Measurements from ENCODE around the gene CLEC16A.

The CLEC16A gene

DNA sequence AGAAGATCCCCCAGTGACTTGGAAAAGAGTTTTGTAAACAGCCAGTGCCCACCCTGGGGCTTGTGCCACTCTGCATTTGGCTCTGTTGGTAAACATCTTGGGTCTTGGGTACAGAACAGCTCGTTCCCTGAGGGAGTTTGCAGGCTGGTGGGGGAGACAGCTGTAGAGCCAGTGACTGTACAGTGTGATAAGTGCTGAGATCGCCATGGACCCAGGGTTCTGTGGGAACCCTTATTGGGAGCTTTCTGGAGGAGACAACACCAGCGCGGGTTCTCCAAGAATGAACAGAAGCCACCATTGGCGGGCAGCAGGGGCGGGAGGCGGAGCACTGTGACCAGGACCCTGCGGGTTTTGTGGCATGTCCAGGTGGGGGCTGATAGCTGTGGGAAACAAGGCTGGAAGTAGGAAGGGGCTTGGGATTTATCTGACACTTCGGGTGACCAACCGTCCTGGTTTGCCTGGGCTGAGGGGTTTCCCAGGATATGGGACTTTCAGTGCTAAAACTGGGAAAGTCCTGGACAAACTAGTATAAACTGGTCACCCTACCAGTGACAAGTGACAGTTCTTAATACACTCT lies 2.9 kb downstream of the CLEC16A start:
- TF ChIP-seq, protein P1, sequence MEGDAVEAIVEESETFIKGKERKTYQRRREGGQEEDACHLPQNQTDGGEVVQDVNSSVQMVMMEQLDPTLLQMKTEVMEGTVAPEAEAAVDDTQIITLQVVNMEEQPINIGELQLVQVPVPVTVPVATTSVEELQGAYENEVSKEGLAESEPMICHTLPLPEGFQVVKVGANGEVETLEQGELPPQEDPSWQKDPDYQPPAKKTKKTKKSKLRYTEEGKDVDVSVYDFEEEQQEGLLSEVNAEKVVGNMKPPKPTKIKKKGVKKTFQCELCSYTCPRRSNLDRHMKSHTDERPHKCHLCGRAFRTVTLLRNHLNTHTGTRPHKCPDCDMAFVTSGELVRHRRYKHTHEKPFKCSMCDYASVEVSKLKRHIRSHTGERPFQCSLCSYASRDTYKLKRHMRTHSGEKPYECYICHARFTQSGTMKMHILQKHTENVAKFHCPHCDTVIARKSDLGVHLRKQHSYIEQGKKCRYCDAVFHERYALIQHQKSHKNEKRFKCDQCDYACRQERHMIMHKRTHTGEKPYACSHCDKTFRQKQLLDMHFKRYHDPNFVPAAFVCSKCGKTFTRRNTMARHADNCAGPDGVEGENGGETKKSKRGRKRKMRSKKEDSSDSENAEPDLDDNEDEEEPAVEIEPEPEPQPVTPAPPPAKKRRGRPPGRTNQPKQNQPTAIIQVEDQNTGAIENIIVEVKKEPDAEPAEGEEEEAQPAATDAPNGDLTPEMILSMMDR (IDR thresholded peaks at IDR 0.05; ENCODE audit: low read depth, low read length): no peak
- no peak overlapping the region for H3K4me3 ChIP-seq (ENCODE audit: low read depth, low read length)
- in situ Hi-C loops (cut with HindIII; ENCODE audit: low sequenced_read_pairs): no loop called here
- no peak for DNase-seq (ENCODE audit: low read depth, low spot score)

DNA sequence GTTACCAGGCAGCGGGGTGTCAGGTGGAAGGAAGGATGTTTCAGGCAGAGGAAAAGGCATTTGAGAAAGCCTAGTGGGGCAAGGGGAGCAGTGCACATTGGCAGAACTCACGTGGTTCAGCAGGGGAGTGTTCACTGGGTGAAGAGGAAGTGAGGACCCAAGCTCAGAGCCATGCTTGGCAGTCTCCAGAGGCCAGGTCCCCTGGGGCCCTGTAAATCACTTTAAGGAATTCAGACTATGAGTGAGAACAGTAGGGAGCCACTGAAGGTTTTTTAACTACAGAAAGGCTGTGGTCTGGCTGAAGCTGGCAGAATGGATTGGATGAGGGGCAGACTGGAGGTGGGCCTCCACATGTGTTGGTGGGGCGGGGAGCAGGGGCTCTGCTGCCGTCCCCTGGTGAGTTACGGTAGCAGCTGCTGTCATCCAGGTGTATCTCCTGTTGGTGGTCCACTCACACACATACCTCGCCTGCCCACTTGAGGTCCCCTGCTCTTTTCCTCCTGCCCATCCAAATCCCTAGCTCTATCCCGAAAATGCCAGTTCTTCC lies 5.1 kb downstream of the CLEC16A start:
- TF ChIP-seq, protein P1 (IDR thresholded peaks at IDR 0.05; ENCODE audit: low read depth, low read length): no peak
- H3K4me3 ChIP-seq (ENCODE audit: low read depth, low read length): no peak overlapping the region
- DNase-seq (ENCODE audit: low read depth, low spot score): peak; percentile 68
- in situ Hi-C loops (cut with HindIII; ENCODE audit: low sequenced_read_pairs): no loop called here

DNA sequence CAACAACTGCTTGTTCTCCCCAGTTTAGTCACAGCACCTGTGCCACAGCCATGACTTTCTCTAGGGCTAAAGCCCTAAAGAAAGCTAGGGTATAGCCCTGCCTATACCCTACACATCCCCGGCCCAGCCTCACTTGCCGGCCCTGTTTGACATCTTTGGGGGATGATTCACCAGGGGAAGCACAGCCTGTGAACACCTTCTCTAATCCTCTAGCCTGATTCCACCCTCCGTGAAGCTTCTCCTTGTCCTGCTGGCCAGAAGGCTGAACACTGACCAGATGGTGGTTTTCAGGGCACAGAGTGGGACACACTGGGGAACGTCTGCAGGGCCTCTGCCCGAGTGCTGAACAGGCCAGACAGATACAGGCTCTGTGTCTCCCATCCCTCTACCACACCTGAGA lies 6.0 kb downstream of the CLEC16A start:
- no peak for DNase-seq (ENCODE audit: low read depth, low spot score)
- H3K4me3 ChIP-seq (ENCODE audit: low read depth, low read length): no peak overlapping the region
- TF ChIP-seq, protein P1 (IDR thresholded peaks at IDR 0.05; ENCODE audit: low read depth, low read length): no peak
- in situ Hi-C loops (cut with HindIII; ENCODE audit: low sequenced_read_pairs): no loop called here

DNA sequence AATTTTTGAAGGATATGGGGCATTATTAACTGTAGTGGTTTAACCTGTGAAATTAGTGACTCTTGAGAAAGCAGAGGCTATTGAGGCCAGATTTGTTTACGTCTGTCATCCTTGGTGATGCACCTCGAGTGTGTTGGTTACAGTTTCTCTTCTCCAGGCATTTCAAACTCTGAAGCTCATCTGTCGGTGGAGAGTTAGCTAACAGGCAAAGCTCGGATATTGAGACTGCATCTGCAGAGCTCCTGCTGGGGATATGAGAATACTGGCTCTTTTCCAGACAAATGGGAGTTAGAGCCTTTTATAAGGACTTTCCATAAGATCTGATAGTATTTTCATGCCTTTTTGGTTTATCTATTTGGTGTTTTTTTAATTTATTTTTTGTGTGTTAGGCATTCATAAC lies 6.7 kb downstream of the CLEC16A start:
- TF ChIP-seq, protein P1 (IDR thresholded peaks at IDR 0.05; ENCODE audit: low read depth, low read length): no peak
- in situ Hi-C loops (cut with HindIII; ENCODE audit: low sequenced_read_pairs): no loop called here
- DNase-seq (ENCODE audit: low read depth, low spot score): peak; percentile 64

DNA sequence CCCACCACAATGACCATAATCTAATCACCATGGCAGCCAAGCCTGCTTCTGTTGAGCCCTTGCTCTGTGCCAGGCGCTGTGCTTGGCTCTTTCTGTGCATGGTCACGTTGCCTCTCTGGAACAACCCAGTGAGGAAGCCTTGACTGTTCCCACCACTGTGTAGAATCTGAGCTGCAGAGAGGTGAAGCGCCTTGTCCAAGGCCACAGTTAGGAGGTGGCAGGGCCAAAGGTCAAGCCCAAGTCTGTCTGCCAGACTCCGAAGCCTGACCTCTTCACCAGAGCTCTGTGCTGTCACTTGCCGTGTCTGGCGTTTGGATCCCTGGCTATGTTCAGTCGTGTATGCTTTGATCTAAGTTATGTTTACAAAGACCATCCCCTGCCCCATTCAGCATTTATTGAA lies 10.5 kb downstream of the CLEC16A start:
- TF ChIP-seq, protein P1 (IDR thresholded peaks at IDR 0.05; ENCODE audit: low read depth, low read length): no peak
- H3K4me3 ChIP-seq (ENCODE audit: low read depth, low read length): no peak overlapping the region
- in situ Hi-C loops (cut with HindIII; ENCODE audit: low sequenced_read_pairs): no loop called here
- no peak for DNase-seq (ENCODE audit: low read depth, low spot score)

More for the DNA sequence above, 6.7 kb downstream of the CLEC16A start:
- no peak overlapping the region for H3K4me3 ChIP-seq (ENCODE audit: low read depth, low read length)

DNA sequence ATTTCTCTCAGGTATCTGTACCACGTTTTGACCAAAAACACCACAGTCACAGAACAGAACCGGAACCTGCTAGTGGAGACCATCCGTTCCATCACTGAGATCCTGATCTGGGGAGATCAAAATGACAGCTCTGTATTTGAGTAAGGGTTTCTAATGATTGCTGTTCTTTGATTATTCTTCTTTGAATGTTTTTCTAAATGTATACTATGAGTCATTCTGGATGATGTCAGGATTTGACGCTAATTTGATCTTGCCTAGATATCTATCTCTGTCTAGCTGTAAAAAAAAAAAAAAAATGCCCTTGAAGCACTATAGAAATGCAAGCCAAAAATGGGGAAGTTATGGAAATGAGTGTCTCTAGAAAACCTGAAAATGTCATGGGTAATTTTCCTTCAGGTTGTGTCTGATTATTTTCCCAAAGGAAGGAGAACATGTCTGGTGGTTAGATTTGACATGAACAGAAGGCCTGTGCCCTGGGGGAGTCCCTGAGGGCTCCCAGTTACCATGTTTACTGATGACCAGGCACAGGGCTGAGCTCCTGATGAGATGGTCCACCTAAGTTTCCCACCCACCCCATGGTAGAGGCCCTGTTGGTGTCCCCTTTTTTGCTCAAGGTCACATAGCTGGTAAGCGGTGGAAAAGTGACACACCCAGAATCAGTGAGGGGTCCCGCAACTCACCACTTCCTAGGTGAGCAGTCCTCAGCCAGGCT lies 13.6 kb downstream of the CLEC16A start:
- no peak overlapping the region for H3K4me3 ChIP-seq (ENCODE audit: low read depth, low read length)
- DNase-seq (ENCODE audit: low read depth, low spot score): no peak
- in situ Hi-C loops (cut with HindIII; ENCODE audit: low sequenced_read_pairs): no loop called here
- TF ChIP-seq, protein P1 (IDR thresholded peaks at IDR 0.05; ENCODE audit: low read depth, low read length): no peak
